HepG2 (cell line): ENCODE results near the gene SAMD13. TPM values are rescaled to one million over a fixed set of nuclear protein-coding genes. Genes with fewer than 3 reads are reported as not detected.

Experiments
- ATAC-seq: fragments of 200-7000 bp; cut with Tn5 transposase; 3 replicates; pipeline ENCODE4 v1.9.1; 2020; ENCODE audit warnings: mild to moderate bottlenecking, moderate library complexity
- BruUV-seq: library from RNA; stranded (reverse); fragments of 400-500 nt; replicated peaks from 2 replicates; lab custom pipeline; 2021; lab: Mats Ljungman, UMichigan
- CTCF ChIA-PET: fragments of 300-600 bp; formaldehyde crosslinking; extraction: SDS; loops from one replicate; lab custom pipeline; 2021; ENCODE audit warnings: low total read pairs, inconsistent platforms, low intra/inter-chr PET ratio; lab: Yijun Ruan, JAX
- POLR2A ChIA-PET: fragments of 350-600 bp; sonication (Branson Sonifier 250); formaldehyde crosslinking; loops from one replicate; lab custom pipeline; 2020; ENCODE audit warnings: antibody characterized with exemption, inconsistent platforms; lab: Yijun Ruan, JAX
- DNase-seq: peaks from one replicate; pipeline ENCODE4 v3.0.0-alpha.2; 2015; ENCODE audit warnings: low spot score
- FAIRE-seq: peaks from 3 replicates; lab custom pipeline; 2011; peaks lifted over from hg19 to GRCh38; lab: Jason Lieb, UNC
- H2AFZ ChIP-seq: one replicate; pipeline ENCODE4 v1.6.1; 2011; ENCODE audit warnings: low read length, inconsistent platforms
- H3K27ac ChIP-seq: fragments of 300-600 bp; 3 replicates; pipeline ENCODE4 v1.8.0; 2011; ENCODE audit warnings: mixed run types, mild to moderate bottlenecking, mixed read lengths, low read length, inconsistent platforms; ENCODE audit not compliant: insufficient read depth; ENCODE audit errors: extremely low read length
- H3K27me3 ChIP-seq, 2 experiments: fragments of 200-600 bp in 1 of 2; 2 replicates in 1 of 2; 3 replicates in 1 of 2; pipeline versions ENCODE4 v1.6.0 to v1.8.0; 2011; ENCODE audit warnings: low read length in 2 of 2, mild to moderate bottlenecking in 2 of 2, moderate library complexity in 2 of 2, inconsistent platforms in 1 of 2; ENCODE audit not compliant: insufficient read depth in 2 of 2, control insufficient read depth in 1 of 2
- H3K36me3 ChIP-seq, 2 experiments: fragments of 200-600 bp in 1 of 2; replicated peaks in 1 of 2; 2 replicates in 1 of 2; 3 replicates in 1 of 2; pipeline versions ENCODE4 v1.5.1 to v1.8.0; 2011; ENCODE audit warnings: low read length in 2 of 2, inconsistent platforms in 1 of 2; ENCODE audit not compliant: insufficient read depth in 2 of 2, control insufficient read depth in 1 of 2
- H3K4me1 ChIP-seq: 2 replicates; pipeline ENCODE4 v1.5.1; 2012; ENCODE audit warnings: low read length, inconsistent platforms; ENCODE audit not compliant: insufficient read depth
- H3K4me2 ChIP-seq: 2 replicates; pipeline ENCODE4 v1.6.0; 2011; ENCODE audit warnings: low read depth, low read length, inconsistent platforms
- H3K4me3 ChIP-seq, 3 experiments: fragments of 200-600 bp in 1 of 3; sonication (generic), shearing (Covaris generic) in 1 of 3; replicated peaks in 1 of 3; 2 replicates each; pipeline ENCODE4 v1.5.1; 2011 to 2016; ENCODE audit warnings: low read length in 3 of 3, inconsistent platforms in 2 of 3, low read depth in 2 of 3, mild to moderate bottlenecking in 2 of 3, control low read depth in 1 of 3, mixed read lengths in 1 of 3; ENCODE audit not compliant: insufficient read depth in 1 of 3
- H3K79me2 ChIP-seq: one replicate; pipeline ENCODE4 v1.6.1; 2011; ENCODE audit warnings: low read length, inconsistent platforms; ENCODE audit not compliant: insufficient read depth
- H3K9ac ChIP-seq: 2 replicates; pipeline ENCODE4 v1.6.0; 2011; ENCODE audit warnings: mild to moderate bottlenecking, low read depth, low read length, inconsistent platforms; ENCODE audit not compliant: insufficient read depth
- H3K9me3 ChIP-seq: 2 replicates; pipeline ENCODE4 v1.5.1; 2012; ENCODE audit warnings: mild to moderate bottlenecking, low read length
- H4K20me1 ChIP-seq: 2 replicates; pipeline ENCODE4 v1.6.0; 2011; ENCODE audit warnings: inconsistent platforms, mild to moderate bottlenecking, low read length, moderate library complexity; ENCODE audit not compliant: insufficient read depth
- FOXC1 ChIP-seq: sonication (generic); formaldehyde crosslinking; IDR thresholded peaks from 2 replicates; pipeline ENCODE4 v1.8.0; 2022; ENCODE audit warnings: mild to moderate bottlenecking, missing genetic modification reagents, borderline replicate concordance
- NR3C1 ChIP-seq: sonication (generic); formaldehyde crosslinking; IDR thresholded peaks from 2 replicates; pipeline ENCODE4 v1.4.0; 2020; ENCODE audit warnings: missing genetic modification reagents
- SETDB1 ChIP-seq: sonication (generic); formaldehyde crosslinking; IDR thresholded peaks from 2 replicates; pipeline ENCODE4 v1.5.1; 2020; ENCODE audit warnings: missing genetic modification reagents, mild to moderate bottlenecking, borderline replicate concordance
- TSC22D2 ChIP-seq: sonication (generic); formaldehyde crosslinking; IDR thresholded peaks from 2 replicates; pipeline ENCODE4 v1.5.1; 2020; ENCODE audit warnings: missing genetic modification reagents, mild to moderate bottlenecking, borderline replicate concordance
- ZGPAT ChIP-seq: IDR thresholded peaks from 2 replicates; pipeline ENCODE4 v1.6.1; 2016; ENCODE audit warnings: mild to moderate bottlenecking
- ZNF20 ChIP-seq: sonication (generic); formaldehyde crosslinking; IDR thresholded peaks from 2 replicates; pipeline ENCODE4 v1.4.0; 2020; ENCODE audit warnings: mild to moderate bottlenecking, moderate library complexity, missing genetic modification reagents
- ZNF543 ChIP-seq: sonication (generic); formaldehyde crosslinking; IDR thresholded peaks from 2 replicates; pipeline ENCODE4 v1.4.0; 2020; ENCODE audit warnings: mild to moderate bottlenecking, missing genetic modification reagents
- ZNF557 ChIP-seq: sonication (generic); formaldehyde crosslinking; IDR thresholded peaks from 2 replicates; pipeline ENCODE4 v1.4.0; 2020; ENCODE audit warnings: missing genetic modification reagents
- WGBS: methylation state at CpG from one replicate; pipeline ENCODE4 v1.1.6; 2017; ENCODE audit warnings: low lambda C conversion rate; 5-methylcytosine and 5-hydroxymethylcytosine counted together
- in situ Hi-C: cut with HindIII; loops from 2 replicates; pipeline ENCODE4 v1.10.0; 2017; ENCODE audit warnings: low pct_unique_long_range_greater_than_20kb; ENCODE audit not compliant: extremely low pct_ligation_motif_present
- intact Hi-C: fragments of 100-400 bp; cut with micrococcal nuclease; formaldehyde crosslinking; loops from one replicate; pipeline ENCODE4 v1.10.0; 2022; ENCODE audit not compliant: unreplicated experiment
- polyA plus RNA-seq, 8 experiments: library from polyadenylated mRNA; depleted of rRNA in 3 of 8; stranded (reverse) in 7 of 8; unstranded in 1 of 8; fragments of >200 nt; fragmentation: Illumina TruSeq in 4 of 8; extraction: Trizol in 4 of 8; gene quantifications; 2 replicates each; pipeline versions ENCODE4 v1.2.1 to v1.2.3, GENCODE V29; 2011 to 2016; ENCODE audit warnings: low read depth in 4 of 8, missing spikeins in 1 of 8, mixed read lengths in 1 of 8; ENCODE audit not compliant: insufficient read depth in 1 of 8
- total RNA-seq, 5 experiments: library from RNA; depleted of rRNA; stranded (reverse); fragments of >200 nt; fragmentation: Illumina TruSeq; extraction: Trizol; gene quantifications; 2 replicates each; pipeline ENCODE4 v1.2.3, GENCODE V29; 2016; ENCODE audit warnings: low read depth in 1 of 5

SAMD13 gene
- total and polyA plus RNA-seq, 2 of the 13 experiments (the other 11 are each of a cell fraction or from before 2014, with no cell fraction given): 0.09 to 0.18 TPM

- no peak for TF ChIP-seq ZNF557 (CRISPR knock-in tag)
These were observed 18.7 kb upstream of the SAMD13 start (continued) for GRCh38 chr1:84282780-84283333.

- H3K4me3 ChIP-seq: no peak overlapping the region
- no peaks in the 10 kb centered on the region for H4K20me1 ChIP-seq
- TF ChIP-seq ZNF20 (CRISPR knock-in tag) (no peak), SETDB1 (CRISPR knock-in tag) (no peak), TSC22D2 (CRISPR knock-in tag) (no peak), ZGPAT (CRISPR knock-in tag) (no peak), FOXC1 (CRISPR knock-in tag) (no peak), NR3C1 (CRISPR knock-in tag) (no peak), ZNF543 (CRISPR knock-in tag) (no peak)
- H2AFZ ChIP-seq: no peak overlapping the region
- no peak for FAIRE-seq
- no peak for ATAC-seq
- BruUV-seq: no TSS peak
- no peak overlapping the region for H3K4me2 ChIP-seq
- intact Hi-C loops (no loop called here), in situ Hi-C loops (no loop called here)
- no peaks in the 10 kb centered on the region for H3K27me3 ChIP-seq
- peaks cover 11% of the 10 kb centered on the region for H3K9me3 ChIP-seq
- ChIA-PET POLR2A (no interaction called here), CTCF (no interaction called here)
- no peaks in the 10 kb centered on the region for H3K4me1 ChIP-seq
- H3K9ac ChIP-seq: no peak overlapping the region
- no peak for DNase-seq
- no peak overlapping the region for H3K27ac ChIP-seq
- no peaks in the 10 kb centered on the region for H3K79me2 ChIP-seq
- H3K36me3 ChIP-seq: no peaks in the 10 kb centered on the region
- 0% methylated on average over 1 of the region's 1 CpG for WGBS
These were observed 18.1 kb upstream of the SAMD13 start for GRCh38 chr1:84283381-84283780.
